Measurements from ENCODE around the gene VHLL.
"Not testable (repeated sequence)": the region's sequence is repeated elsewhere in the genome, so short reads cannot be mapped to it uniquely, and the experiment has no call there.

Gene VHLL

GRCh38 chr1:156323179-156323578 is 24.1 kb upstream of the VHLL start:
- H3K4me3 ChIP-seq (ENCODE audit: low read length); H3K27me3 ChIP-seq (ENCODE audit: control insufficient read depth, insufficient read depth, low read length); H3K4me1 ChIP-seq (ENCODE audit: control insufficient read depth, insufficient read depth, low read length); H3K9me3 ChIP-seq (ENCODE audit: control insufficient read depth, insufficient read depth, low read length); DNase-seq (ENCODE audit: low read depth, low spot score); H3K27ac ChIP-seq (ENCODE audit: low read length): not testable (repeated sequence)
- no CpG with 5 or more reads among the region's 9 CpGs for WGBS (ENCODE audit: insufficient coverage, insufficient read length)
- H3K36me3 ChIP-seq (ENCODE audit: control insufficient read depth, insufficient read depth, low read length), result peaks cover 34% of the 10 kb centered on the region

GRCh38 chr1:156320560-156320959 is 21.5 kb upstream of the VHLL start:
- Histone ChIP-seq H3K4me3 (ENCODE audit: low read length) (no peak overlapping the region), H3K9me3 (ENCODE audit: control insufficient read depth, insufficient read depth, low read length) (no peaks in the 10 kb centered on the region), H3K27me3 (ENCODE audit: control insufficient read depth, insufficient read depth, low read length) (no peaks in the 10 kb centered on the region), H3K4me1 (ENCODE audit: control insufficient read depth, insufficient read depth, low read length) (no peaks in the 10 kb centered on the region), H3K27ac (ENCODE audit: low read length) (no peak overlapping the region), H3K36me3 (ENCODE audit: control insufficient read depth, insufficient read depth, low read length) (peaks cover 49% of the 10 kb centered on the region)
- WGBS (ENCODE audit: insufficient coverage, insufficient read length), result 100% methylated on average over 1 of the region's 3 CpGs
- DNase-seq (ENCODE audit: low read depth, low spot score), result no peak

DNA sequence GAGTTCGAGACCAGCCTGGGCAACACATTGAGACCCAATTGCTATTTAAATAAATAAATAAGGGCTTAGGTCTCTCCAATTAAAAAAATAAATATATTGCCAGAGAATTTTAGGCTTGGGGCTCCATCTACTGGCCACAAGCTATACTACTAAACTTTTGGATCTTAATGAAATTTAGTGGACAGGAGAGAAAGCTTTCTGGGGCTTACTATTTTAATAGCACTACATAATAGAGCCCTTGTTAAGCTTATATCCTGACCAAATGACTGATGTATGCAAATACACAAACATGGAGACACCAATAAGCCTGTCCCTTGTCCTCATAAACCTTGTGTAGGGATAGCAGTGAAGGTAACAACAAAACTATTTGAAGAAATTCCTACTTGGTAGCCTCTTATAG is 20.6 kb upstream of the VHLL start:
- Histone ChIP-seq H3K9me3 (ENCODE audit: control insufficient read depth, insufficient read depth, low read length) (no peaks in the 10 kb centered on the region), H3K4me1 (ENCODE audit: control insufficient read depth, insufficient read depth, low read length) (no peaks in the 10 kb centered on the region), H3K4me3 (ENCODE audit: low read length) (no peak overlapping the region), H3K27me3 (ENCODE audit: control insufficient read depth, insufficient read depth, low read length) (no peaks in the 10 kb centered on the region), H3K27ac (ENCODE audit: low read length) (no peak overlapping the region), H3K36me3 (ENCODE audit: control insufficient read depth, insufficient read depth, low read length) (peaks cover 46% of the 10 kb centered on the region)
- DNase-seq (ENCODE audit: low read depth, low spot score), result no peak
- no CpG with 5 or more reads among the region's 1 CpG for WGBS (ENCODE audit: insufficient coverage, insufficient read length)

DNA sequence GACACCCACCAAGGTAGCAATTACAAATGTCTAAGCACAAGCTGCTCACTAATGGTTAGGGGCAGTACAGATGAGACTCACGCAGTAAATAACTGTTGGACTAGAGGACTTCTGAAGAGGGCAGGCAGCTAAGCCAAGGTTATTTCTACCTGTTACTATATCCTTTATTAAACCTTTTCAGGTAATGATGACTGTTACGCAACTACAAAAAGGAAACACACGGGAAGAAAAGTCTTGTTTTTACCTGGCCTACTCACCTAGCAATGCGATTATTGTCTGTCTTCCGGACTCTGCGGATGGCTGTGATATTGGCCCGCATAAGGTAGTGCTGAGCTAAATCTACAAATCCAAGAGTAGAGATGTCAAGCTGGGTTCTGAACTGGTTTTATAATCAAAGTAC is 17.8 kb upstream of the VHLL start:
- no CpG with 5 or more reads among the region's 7 CpGs for WGBS (ENCODE audit: insufficient coverage, insufficient read length)
- Histone ChIP-seq H3K9me3 (ENCODE audit: control insufficient read depth, insufficient read depth, low read length) (no peaks in the 10 kb centered on the region), H3K27me3 (ENCODE audit: control insufficient read depth, insufficient read depth, low read length) (no peaks in the 10 kb centered on the region), H3K36me3 (ENCODE audit: control insufficient read depth, insufficient read depth, low read length) (peaks cover 44% of the 10 kb centered on the region; the same call in 1 of the 2 replicates), H3K4me1 (ENCODE audit: control insufficient read depth, insufficient read depth, low read length) (no peaks in the 10 kb centered on the region), H3K27ac (ENCODE audit: low read length) (no peak overlapping the region), H3K4me3 (ENCODE audit: low read length) (no peak overlapping the region)
- no peak for DNase-seq (ENCODE audit: low read depth, low spot score)

DNA sequence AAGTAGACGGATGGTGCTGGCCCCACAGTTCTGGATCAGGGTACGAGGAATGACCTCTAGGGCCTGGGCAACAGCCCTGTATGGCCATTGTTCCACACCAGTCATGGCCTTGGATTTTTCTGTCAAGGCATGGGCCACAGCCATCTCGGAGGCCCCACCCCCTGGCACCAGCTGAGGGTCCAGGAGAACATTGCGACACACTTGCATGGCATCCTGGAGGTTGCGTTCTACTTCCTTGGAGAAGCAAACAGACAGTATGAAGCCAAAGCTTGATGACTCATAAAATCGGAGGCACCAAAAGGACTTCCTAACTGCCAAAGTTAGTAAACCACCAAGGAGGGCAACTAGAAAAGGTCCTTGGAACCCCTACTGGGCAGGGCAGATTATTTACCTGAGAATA is 11.9 kb upstream of the VHLL start:
- no peak overlapping the region for H3K4me3 ChIP-seq (ENCODE audit: low read length)
- H3K27ac ChIP-seq (ENCODE audit: low read length), result no peak overlapping the region
- no peaks in the 10 kb centered on the region for H3K9me3 ChIP-seq (ENCODE audit: control insufficient read depth, insufficient read depth, low read length)
- WGBS (ENCODE audit: insufficient coverage, insufficient read length), result no CpG with 5 or more reads among the region's 6 CpGs
- no peaks in the 10 kb centered on the region for H3K4me1 ChIP-seq (ENCODE audit: control insufficient read depth, insufficient read depth, low read length)
- no peak for DNase-seq (ENCODE audit: low read depth, low spot score)
- no peaks in the 10 kb centered on the region for H3K27me3 ChIP-seq (ENCODE audit: control insufficient read depth, insufficient read depth, low read length)
- peaks cover 30% of the 10 kb centered on the region for H3K36me3 ChIP-seq (ENCODE audit: control insufficient read depth, insufficient read depth, low read length)

DNA sequence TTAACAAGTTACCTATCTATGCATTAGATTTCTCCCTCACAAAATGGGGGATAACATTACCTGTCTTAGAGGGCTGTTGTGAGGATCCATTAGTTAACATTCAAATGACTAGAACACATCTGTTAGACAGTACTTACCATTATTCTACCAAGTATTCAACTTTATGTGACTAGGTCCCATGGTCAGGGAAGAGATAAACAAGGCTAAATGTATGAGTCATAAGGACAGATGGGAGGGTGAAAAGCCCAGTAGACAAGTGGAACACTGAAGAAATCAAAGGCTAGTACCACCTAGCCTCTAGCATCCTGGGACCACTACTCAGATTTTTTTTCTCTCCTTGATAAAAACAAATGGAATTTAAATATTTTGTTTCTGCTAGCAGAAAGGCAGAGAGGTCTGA is 9.0 kb upstream of the VHLL start:
- H3K4me3 ChIP-seq (ENCODE audit: low read length), result no peak overlapping the region
- H3K27ac ChIP-seq (ENCODE audit: low read length), result no peak overlapping the region
- no peak for DNase-seq (ENCODE audit: low read depth, low spot score)
- peaks cover 26% of the 10 kb centered on the region for H3K36me3 ChIP-seq (ENCODE audit: control insufficient read depth, insufficient read depth, low read length)
- H3K27me3 ChIP-seq (ENCODE audit: control insufficient read depth, insufficient read depth, low read length), result no peaks in the 10 kb centered on the region
- H3K9me3 ChIP-seq (ENCODE audit: control insufficient read depth, insufficient read depth, low read length), result no peaks in the 10 kb centered on the region
- no peaks in the 10 kb centered on the region for H3K4me1 ChIP-seq (ENCODE audit: control insufficient read depth, insufficient read depth, low read length)

GRCh38 chr1:156305215-156305614 is 6.1 kb upstream of the VHLL start:
- WGBS (ENCODE audit: insufficient coverage, insufficient read length), result no CpG with 5 or more reads among the region's 2 CpGs
- peaks cover 1% of the 10 kb centered on the region; the same call in 1 of the 2 replicates for H3K4me1 ChIP-seq (ENCODE audit: control insufficient read depth, insufficient read depth, low read length)
- no peak overlapping the region for H3K27ac ChIP-seq (ENCODE audit: low read length)
- peaks cover 11% of the 10 kb centered on the region for H3K36me3 ChIP-seq (ENCODE audit: control insufficient read depth, insufficient read depth, low read length)
- H3K27me3 ChIP-seq (ENCODE audit: control insufficient read depth, insufficient read depth, low read length), result no peaks in the 10 kb centered on the region
- H3K9me3 ChIP-seq (ENCODE audit: control insufficient read depth, insufficient read depth, low read length), result no peaks in the 10 kb centered on the region
- no peak for DNase-seq (ENCODE audit: low read depth, low spot score)
- H3K4me3 ChIP-seq (ENCODE audit: low read length), result no peak overlapping the region

DNA sequence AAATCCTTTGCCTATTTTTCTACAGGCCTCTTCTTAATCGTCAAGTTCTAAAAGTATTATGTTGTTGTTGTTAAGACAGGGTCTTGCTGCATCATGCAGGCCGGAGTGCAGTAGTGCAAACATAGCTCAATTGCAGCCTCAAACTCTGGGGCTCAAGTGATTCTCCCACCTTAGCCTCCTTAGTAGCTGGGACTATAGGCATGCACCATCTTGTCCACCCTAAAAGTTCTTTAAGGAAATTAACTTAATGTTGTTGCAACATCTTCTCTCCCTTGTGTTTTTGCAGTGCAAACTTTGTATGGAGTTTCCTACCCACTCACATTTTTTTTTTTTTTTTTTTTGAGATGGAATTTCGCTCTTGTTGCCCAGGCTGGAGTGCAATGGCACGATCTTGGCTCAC is 4.1 kb upstream of the VHLL start:
- H3K27me3 ChIP-seq (ENCODE audit: control insufficient read depth, insufficient read depth, low read length), result no peaks in the 10 kb centered on the region
- H3K4me3 ChIP-seq (ENCODE audit: low read length), result no peak overlapping the region
- H3K36me3 ChIP-seq (ENCODE audit: control insufficient read depth, insufficient read depth, low read length), result peaks cover 5% of the 10 kb centered on the region
- H3K4me1 ChIP-seq (ENCODE audit: control insufficient read depth, insufficient read depth, low read length), result peaks cover 1% of the 10 kb centered on the region; the same call in 1 of the 2 replicates
- no CpG with 5 or more reads among the region's 4 CpGs for WGBS (ENCODE audit: insufficient coverage, insufficient read length)
- H3K9me3 ChIP-seq (ENCODE audit: control insufficient read depth, insufficient read depth, low read length), result no peaks in the 10 kb centered on the region
- H3K27ac ChIP-seq (ENCODE audit: low read length), result no peak overlapping the region
- DNase-seq (ENCODE audit: low read depth, low spot score), result no peak

DNA sequence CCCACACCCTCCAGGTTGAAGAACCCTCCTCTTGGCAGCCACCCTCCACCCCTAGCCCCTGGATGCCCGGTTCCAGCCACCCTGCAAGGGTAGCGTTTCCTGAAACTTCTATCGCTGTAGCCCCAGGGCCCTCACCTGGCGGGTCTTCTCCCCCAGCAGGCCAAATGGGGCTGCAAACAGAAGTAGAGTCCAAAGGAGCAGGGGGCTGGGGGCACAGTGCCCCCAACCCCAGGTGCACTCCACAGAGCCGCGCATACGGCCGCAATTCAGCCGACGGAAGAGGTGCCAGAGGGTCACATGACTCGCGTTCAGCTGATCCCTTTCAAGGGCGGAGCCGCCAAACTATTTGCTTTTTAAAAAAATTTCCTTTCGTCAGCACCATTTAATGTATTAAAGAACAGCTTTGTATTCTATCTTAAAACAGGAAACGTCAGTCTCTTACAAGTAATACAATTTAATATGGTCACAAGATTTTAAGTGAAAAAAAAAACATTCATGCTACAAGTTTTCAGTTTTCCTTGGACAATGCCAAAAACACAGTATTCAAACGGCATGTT is 3.6 kb downstream of the VHLL start, which contains the start of gene GLMP:
Gene GLMP (minus strand): TSS at position 289 of the 557 bp plus-strand sequence. CDS start 34 bp downstream, at position 255.
- H3K36me3 ChIP-seq (ENCODE audit: control insufficient read depth, insufficient read depth, low read length), result peaks cover 7% of the 10 kb centered on the region
- no peak within 1 kb of the TSS for H3K27ac ChIP-seq (ENCODE audit: low read length)
- H3K9me3 ChIP-seq (ENCODE audit: control insufficient read depth, insufficient read depth, low read length), result no peaks in the 10 kb centered on the region
- H3K27me3 ChIP-seq (ENCODE audit: control insufficient read depth, insufficient read depth, low read length), result no peaks in the 10 kb centered on the region
- WGBS (ENCODE audit: insufficient coverage, insufficient read length), result no CpG with 5 or more reads among the region's 17 CpGs
- DNase-seq (ENCODE audit: low read depth, low spot score), result no peak
- peaks cover 5% of the 10 kb centered on the region; the same call in 1 of the 2 replicates for H3K4me1 ChIP-seq (ENCODE audit: control insufficient read depth, insufficient read depth, low read length)
- peak within 1 kb of the TSS; percentile 86; the same call in 1 of the 2 replicates for H3K4me3 ChIP-seq (ENCODE audit: low read length)

- H3K27me3 ChIP-seq (ENCODE audit: control insufficient read depth, insufficient read depth, low read length), result no peaks in the 10 kb centered on the region
- no CpG with 5 or more reads among the region's 9 CpGs for WGBS (ENCODE audit: insufficient coverage, insufficient read length)
- H3K9me3 ChIP-seq (ENCODE audit: control insufficient read depth, insufficient read depth, low read length), result no peaks in the 10 kb centered on the region
- H3K27ac ChIP-seq (ENCODE audit: low read length), result no peak overlapping the region
- peaks cover 5% of the 10 kb centered on the region; the same call in 1 of the 2 replicates for H3K4me1 ChIP-seq (ENCODE audit: control insufficient read depth, insufficient read depth, low read length)
- DNase-seq (ENCODE audit: low read depth, low spot score), result no peak
- H3K36me3 ChIP-seq (ENCODE audit: control insufficient read depth, insufficient read depth, low read length), result peaks cover 7% of the 10 kb centered on the region
- no peak overlapping the region for H3K4me3 ChIP-seq (ENCODE audit: low read length)
Measured at GRCh38 chr1:156293895-156294294, 5.2 kb downstream of the VHLL start.

DNA sequence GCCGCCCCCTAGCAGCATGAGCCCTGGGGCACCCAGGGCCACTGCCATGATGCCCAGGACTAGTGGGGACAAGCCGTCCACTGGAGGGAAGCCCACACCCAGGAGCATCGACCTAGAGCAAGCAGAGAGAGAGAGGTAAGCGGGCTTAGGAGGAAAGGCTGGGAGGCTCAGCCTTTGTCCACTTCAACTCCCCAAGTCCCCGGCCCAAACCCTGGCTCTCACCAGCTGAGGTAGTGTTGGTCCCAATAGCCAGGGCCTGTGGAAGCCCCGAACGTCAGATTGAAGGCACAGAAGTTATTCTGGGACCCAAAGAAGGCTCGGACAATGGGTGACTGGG is 6.0 kb downstream of the VHLL start:
- no CpG with 5 or more reads among the region's 8 CpGs for WGBS (ENCODE audit: insufficient coverage, insufficient read length)
- H3K4me3 ChIP-seq (ENCODE audit: low read length), result no peak overlapping the region
- peaks cover 7% of the 10 kb centered on the region for H3K36me3 ChIP-seq (ENCODE audit: control insufficient read depth, insufficient read depth, low read length)
- H3K9me3 ChIP-seq (ENCODE audit: control insufficient read depth, insufficient read depth, low read length), result no peaks in the 10 kb centered on the region
- H3K27me3 ChIP-seq (ENCODE audit: control insufficient read depth, insufficient read depth, low read length), result no peaks in the 10 kb centered on the region
- DNase-seq (ENCODE audit: low read depth, low spot score), result no peak
- H3K27ac ChIP-seq (ENCODE audit: low read length), result no peak overlapping the region
- H3K4me1 ChIP-seq (ENCODE audit: control insufficient read depth, insufficient read depth, low read length), result peaks cover 5% of the 10 kb centered on the region; the same call in 1 of the 2 replicates

All from iPS DF 6.9 (cell line).